ENCODE measurements around the gene ASMTL.
"Not testable (repeated sequence)": the region's sequence is repeated elsewhere in the genome, so short reads cannot be mapped to it uniquely, and the experiment has no call there.

ASMTL gene

GRCh38 chrX:1407035-1407434 is 45.7 kb downstream of the ASMTL start:
- Histone ChIP-seq H3K4me1 (ENCODE audit: insufficient read depth, low read length) (no peaks in the 10 kb centered on the region), H3K9me3 (ENCODE audit: insufficient read depth, low read depth, low read length) (no peaks in the 10 kb centered on the region), H3K9ac (ENCODE audit: low read depth, low read length) (no peak overlapping the region), H3K36me3 (ENCODE audit: insufficient read depth, low read depth, low read length) (peaks cover 62% of the 10 kb centered on the region), H3K27ac (ENCODE audit: low read length) (no peak overlapping the region), H3K4me3 (ENCODE audit: low read length) (no peak overlapping the region), H3K27me3 (ENCODE audit: insufficient read depth, low read length) (no peaks in the 10 kb centered on the region)

DNA sequence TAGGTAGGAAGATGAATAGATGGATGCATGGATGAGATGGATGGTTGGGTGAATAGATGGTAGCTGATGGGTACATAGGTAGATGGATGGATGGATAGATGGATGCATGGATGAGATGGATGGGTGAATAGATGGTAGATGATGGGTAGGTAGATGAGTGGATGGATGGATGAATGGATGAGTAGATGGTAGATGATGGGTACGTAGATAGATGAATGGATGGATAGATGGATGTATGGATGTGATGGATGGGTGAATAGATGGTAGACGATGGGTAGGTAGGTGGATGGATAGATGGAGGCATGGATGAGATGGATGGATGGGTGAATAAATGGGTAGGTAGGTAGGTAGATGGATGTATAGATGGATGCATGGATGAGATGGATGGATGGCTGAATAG is 46.9 kb downstream of the ASMTL start:
- H3K36me3 ChIP-seq (ENCODE audit: insufficient read depth, low read depth, low read length), result peaks cover 62% of the 10 kb centered on the region
- not testable (repeated sequence) for H3K27me3 ChIP-seq (ENCODE audit: insufficient read depth, low read length); H3K4me3 ChIP-seq (ENCODE audit: low read length); H3K4me1 ChIP-seq (ENCODE audit: insufficient read depth, low read length); H3K9me3 ChIP-seq (ENCODE audit: insufficient read depth, low read depth, low read length); H3K9ac ChIP-seq (ENCODE audit: low read depth, low read length); H3K27ac ChIP-seq (ENCODE audit: low read length)

GRCh38 chrX:1403867-1404266 is 48.8 kb downstream of the ASMTL start:
- not testable (repeated sequence) for H3K9me3 ChIP-seq (ENCODE audit: insufficient read depth, low read depth, low read length); H3K4me1 ChIP-seq (ENCODE audit: insufficient read depth, low read length); H3K9ac ChIP-seq (ENCODE audit: low read depth, low read length); H3K27ac ChIP-seq (ENCODE audit: low read length); H3K27me3 ChIP-seq (ENCODE audit: insufficient read depth, low read length); H3K4me3 ChIP-seq (ENCODE audit: low read length)
- peaks cover 79% of the 10 kb centered on the region for H3K36me3 ChIP-seq (ENCODE audit: insufficient read depth, low read depth, low read length)

DNA sequence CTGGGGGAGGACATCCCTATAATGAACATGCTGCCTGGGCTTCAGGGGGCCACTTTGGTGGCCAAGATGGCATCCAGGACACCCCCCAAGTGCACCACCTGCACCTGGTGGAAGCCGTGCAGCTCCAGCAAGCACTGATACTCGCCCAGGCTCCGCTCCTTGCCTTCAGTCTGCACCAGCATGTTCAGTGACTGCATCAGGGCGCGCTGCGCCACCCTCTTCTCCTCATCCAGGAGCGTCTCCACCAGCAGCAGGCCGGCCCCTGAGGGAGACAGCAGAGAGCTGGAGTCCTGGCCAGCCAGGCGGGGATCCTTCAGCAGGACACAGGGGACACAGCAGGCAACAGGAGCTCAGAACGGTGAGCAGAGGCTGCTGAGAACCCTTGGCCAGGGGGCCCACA is 49.5 kb downstream of the ASMTL start:
- no peak overlapping the region for H3K9ac ChIP-seq (ENCODE audit: low read depth, low read length)
- H3K36me3 ChIP-seq (ENCODE audit: insufficient read depth, low read depth, low read length), result peaks cover 85% of the 10 kb centered on the region
- no peaks in the 10 kb centered on the region for H3K27me3 ChIP-seq (ENCODE audit: insufficient read depth, low read length)
- H3K9me3 ChIP-seq (ENCODE audit: insufficient read depth, low read depth, low read length), result no peaks in the 10 kb centered on the region
- no peak overlapping the region for H3K4me3 ChIP-seq (ENCODE audit: low read length)
- H3K4me1 ChIP-seq (ENCODE audit: insufficient read depth, low read length), result no peaks in the 10 kb centered on the region
- no peak overlapping the region for H3K27ac ChIP-seq (ENCODE audit: low read length)

DNA sequence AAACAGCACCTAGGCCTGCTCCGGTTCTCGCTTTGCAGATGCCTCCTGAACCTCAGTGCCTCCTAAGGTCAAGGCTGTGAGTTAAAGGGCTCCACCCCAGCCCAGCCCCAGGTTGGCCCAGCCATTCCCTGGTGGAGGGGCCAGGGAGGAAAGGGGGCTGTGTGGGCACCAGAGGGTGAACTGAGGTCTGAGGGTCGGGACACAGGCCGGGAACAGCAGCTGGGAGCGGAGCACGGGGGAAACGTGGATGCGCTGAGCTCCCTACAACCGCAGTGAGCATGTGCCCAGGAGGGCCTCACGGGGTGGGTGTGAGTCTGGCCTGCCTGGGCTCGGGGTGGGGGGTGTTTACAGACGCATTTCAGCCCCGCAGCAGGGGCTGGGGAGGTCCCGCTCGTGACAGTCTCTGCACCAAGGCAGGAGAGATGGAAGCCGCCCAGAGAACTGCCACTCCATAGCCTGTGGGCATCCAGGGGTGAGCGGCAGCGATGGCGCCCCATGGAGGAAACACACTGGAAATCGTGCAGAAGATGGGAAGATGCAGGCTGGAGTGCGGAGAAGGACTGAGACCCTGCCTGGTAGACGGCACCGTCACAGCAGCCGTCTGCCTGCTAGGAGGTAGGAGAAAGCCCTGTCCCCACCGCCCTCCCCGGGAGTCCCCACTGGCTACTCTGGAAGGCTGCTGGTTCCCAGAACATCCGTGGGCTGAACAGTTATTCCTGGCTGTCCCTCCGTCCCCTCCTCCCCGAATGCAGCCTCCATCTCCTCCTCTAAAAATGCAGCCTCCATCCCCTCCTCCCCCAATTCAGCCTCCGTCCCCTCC is 50.9 kb downstream of the ASMTL start:
- Histone ChIP-seq H3K36me3 (ENCODE audit: insufficient read depth, low read depth, low read length) (peaks cover 81% of the 10 kb centered on the region), H3K9ac (ENCODE audit: low read depth, low read length) (no peak overlapping the region), H3K9me3 (ENCODE audit: insufficient read depth, low read depth, low read length) (no peaks in the 10 kb centered on the region), H3K27ac (ENCODE audit: low read length) (no peak overlapping the region), H3K27me3 (ENCODE audit: insufficient read depth, low read length) (no peaks in the 10 kb centered on the region), H3K4me3 (ENCODE audit: low read length) (no peak overlapping the region), H3K4me1 (ENCODE audit: insufficient read depth, low read length) (no peaks in the 10 kb centered on the region)

DNA sequence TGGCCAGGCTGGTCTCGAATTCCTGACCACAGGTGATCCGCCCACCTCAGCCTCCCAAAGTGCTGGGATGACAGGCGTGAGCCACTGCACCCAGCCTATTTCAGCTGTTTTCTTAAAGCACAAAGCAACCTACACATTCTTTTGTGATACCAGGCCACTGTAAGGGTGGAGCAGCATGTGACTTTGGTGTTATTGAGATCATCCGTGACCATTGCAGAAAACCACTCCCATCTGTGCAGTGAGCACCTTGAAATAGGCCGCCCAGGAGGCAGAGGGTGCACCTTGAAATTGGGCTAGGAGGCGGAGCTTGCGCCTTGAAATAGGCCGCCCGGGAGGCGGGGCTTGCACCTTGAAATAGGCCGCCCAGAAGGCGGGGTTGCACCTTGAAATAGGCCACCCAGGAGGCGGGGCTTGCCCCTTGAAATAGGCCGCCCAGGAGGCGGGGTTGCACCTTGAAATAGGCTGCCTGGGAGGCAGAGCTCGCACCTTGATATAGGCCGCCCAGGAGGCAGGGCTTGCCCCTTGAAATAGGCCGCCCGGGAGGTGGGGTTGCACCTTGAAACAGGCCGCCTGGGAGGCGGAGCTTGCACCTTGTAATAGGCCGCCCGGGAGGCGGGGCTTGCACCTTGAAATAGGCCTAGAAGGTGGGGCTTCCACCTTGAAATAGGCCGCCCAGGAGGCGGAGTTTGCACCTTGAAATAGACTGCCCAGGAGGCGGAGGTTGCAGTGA is 51.8 kb downstream of the ASMTL start:
- H3K9me3 ChIP-seq (ENCODE audit: insufficient read depth, low read depth, low read length), result no peaks in the 10 kb centered on the region
- no peak overlapping the region for H3K27ac ChIP-seq (ENCODE audit: low read length)
- no peaks in the 10 kb centered on the region for H3K27me3 ChIP-seq (ENCODE audit: insufficient read depth, low read length)

DNA sequence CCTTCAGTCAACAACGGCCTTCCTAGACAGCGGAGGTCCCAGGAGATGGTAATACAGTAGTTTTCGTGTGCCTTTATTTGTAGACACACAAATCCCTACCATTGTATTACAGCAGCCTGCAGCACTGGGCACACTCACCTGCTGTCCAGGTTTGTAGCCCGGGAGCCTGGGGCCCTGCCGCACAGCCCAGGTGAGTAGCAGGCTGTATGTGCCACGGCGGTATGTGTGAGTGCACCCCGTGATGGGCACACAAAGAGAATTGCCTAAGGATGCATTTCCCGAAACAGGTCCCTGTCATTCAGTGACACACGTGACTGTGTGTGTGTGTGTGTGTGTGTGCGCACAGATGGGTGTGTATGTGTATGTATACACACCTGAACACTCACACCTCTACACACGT is 52.7 kb downstream of the ASMTL start:
- no peaks in the 10 kb centered on the region for H3K9me3 ChIP-seq (ENCODE audit: insufficient read depth, low read depth, low read length)
- no peaks in the 10 kb centered on the region for H3K4me1 ChIP-seq (ENCODE audit: insufficient read depth, low read length)
- no peak overlapping the region for H3K27ac ChIP-seq (ENCODE audit: low read length)
- H3K27me3 ChIP-seq (ENCODE audit: insufficient read depth, low read length), result no peaks in the 10 kb centered on the region
- H3K36me3 ChIP-seq (ENCODE audit: insufficient read depth, low read depth, low read length), result peaks cover 81% of the 10 kb centered on the region
- H3K4me3 ChIP-seq (ENCODE audit: low read length), result no peak overlapping the region
- H3K9ac ChIP-seq (ENCODE audit: low read depth, low read length), result no peak overlapping the region

More for the DNA sequence above, 51.8 kb downstream of the ASMTL start:
- no peak overlapping the region for H3K4me3 ChIP-seq (ENCODE audit: low read length)
- H3K9ac ChIP-seq (ENCODE audit: low read depth, low read length), result no peak overlapping the region
- no peaks in the 10 kb centered on the region for H3K4me1 ChIP-seq (ENCODE audit: insufficient read depth, low read length)
- peaks cover 81% of the 10 kb centered on the region for H3K36me3 ChIP-seq (ENCODE audit: insufficient read depth, low read depth, low read length)

DNA sequence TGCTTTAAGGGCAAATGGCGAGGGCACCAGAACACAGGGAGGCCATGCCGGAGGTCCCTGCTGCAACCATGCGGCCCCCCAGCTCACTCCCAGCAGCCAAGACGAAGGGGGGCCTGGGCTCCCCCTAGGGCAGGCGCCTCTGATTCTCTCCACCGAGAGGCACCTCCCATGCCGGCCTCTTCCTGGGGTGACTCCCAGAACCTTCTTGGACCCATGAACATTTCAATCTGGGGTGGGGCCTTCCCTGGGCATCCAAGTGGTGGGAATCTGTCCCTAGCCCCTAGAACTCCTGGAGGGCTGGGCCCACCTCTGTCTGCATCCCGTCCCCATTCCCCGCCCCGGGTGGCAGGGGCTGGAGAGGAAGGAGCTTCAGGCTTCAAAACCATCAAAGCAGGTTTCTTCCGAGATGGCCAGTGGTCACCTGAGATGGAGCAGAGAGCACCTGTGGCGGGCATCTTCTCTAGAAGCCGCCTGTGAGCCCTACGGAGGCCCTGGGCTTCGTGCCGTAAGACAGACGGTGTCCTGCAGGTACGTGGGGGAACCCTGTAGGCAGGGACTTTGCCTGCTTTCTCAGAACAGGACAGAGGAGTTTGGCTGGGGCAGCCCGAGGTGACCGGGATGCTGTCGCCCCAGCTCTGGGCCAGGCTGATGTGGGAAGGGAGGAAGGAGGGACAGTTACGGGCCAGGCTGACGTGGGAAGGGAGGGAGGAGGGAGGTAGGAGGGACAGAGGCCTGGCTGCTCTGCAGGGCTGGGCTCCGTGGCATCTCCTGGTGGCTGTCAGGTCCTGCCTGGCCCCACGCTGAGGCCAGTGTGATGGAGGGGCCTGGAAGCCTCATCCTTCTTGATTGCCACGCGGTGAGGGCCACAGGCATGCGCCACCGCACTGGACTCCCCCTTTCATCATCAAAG is 54.0 kb downstream of the ASMTL start:
- H3K36me3 ChIP-seq (ENCODE audit: insufficient read depth, low read depth, low read length), result peaks cover 70% of the 10 kb centered on the region
- H3K9me3 ChIP-seq (ENCODE audit: insufficient read depth, low read depth, low read length), result no peaks in the 10 kb centered on the region
- H3K9ac ChIP-seq (ENCODE audit: low read depth, low read length), result no peak overlapping the region
- no peaks in the 10 kb centered on the region for H3K27me3 ChIP-seq (ENCODE audit: insufficient read depth, low read length)
- no peak overlapping the region for H3K4me3 ChIP-seq (ENCODE audit: low read length)
- no peak overlapping the region for H3K27ac ChIP-seq (ENCODE audit: low read length)
- no peaks in the 10 kb centered on the region for H3K4me1 ChIP-seq (ENCODE audit: insufficient read depth, low read length)

DNA sequence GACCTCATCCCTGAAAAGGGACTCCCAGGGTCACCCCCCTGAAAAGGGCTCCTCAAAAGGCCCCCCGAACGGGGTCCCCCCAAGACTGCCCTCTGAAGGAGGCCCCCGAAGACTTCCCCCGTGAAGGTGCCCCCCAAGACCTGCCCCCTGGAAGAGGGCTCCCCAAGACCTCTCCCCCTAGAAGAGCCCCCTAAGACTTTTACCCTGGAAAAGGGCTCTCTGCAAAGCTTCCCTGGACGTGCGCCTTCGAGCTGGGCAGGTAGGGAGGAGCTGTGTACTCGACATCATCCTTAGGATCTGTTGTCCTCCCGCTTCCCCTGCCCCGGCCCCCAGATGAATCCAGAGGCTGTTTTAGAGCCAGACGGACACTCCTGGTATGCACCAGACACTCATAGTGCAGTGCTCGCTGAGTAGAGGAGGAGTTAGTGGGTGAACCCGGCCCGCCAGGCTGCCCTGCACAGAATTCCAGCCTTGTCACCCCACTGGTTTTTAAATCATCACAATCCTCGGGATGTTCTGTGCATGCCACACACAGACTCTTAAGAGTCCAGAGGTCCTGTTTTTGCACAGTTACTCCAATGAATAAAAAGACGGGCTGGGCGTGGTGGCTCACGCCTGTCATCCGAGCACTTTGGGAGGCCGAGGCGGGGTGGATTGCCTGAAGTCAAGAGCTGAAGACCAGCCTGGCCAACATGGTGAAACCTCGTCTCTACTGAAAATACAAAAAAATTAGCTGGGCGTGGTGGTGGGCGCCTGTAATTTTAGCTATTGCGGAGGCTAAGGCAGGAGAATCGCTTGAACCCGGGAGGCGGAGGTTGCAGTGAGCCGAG is 55.1 kb downstream of the ASMTL start:
- peaks cover 60% of the 10 kb centered on the region for H3K36me3 ChIP-seq (ENCODE audit: insufficient read depth, low read depth, low read length)
- no peak overlapping the region for H3K27ac ChIP-seq (ENCODE audit: low read length)
- H3K4me1 ChIP-seq (ENCODE audit: insufficient read depth, low read length), result no peaks in the 10 kb centered on the region
- no peak overlapping the region for H3K4me3 ChIP-seq (ENCODE audit: low read length)
- H3K9me3 ChIP-seq (ENCODE audit: insufficient read depth, low read depth, low read length), result no peaks in the 10 kb centered on the region
- no peaks in the 10 kb centered on the region for H3K27me3 ChIP-seq (ENCODE audit: insufficient read depth, low read length)
- no peak overlapping the region for H3K9ac ChIP-seq (ENCODE audit: low read depth, low read length)

GRCh38 chrX:1397001-1397400 is 55.7 kb downstream of the ASMTL start:
- H3K9me3 ChIP-seq (ENCODE audit: insufficient read depth, low read depth, low read length), result no peaks in the 10 kb centered on the region
- H3K4me3 ChIP-seq (ENCODE audit: low read length), result no peak overlapping the region
- H3K36me3 ChIP-seq (ENCODE audit: insufficient read depth, low read depth, low read length), result peaks cover 57% of the 10 kb centered on the region
- H3K27ac ChIP-seq (ENCODE audit: low read length), result no peak overlapping the region
- H3K27me3 ChIP-seq (ENCODE audit: insufficient read depth, low read length), result no peaks in the 10 kb centered on the region
- H3K4me1 ChIP-seq (ENCODE audit: insufficient read depth, low read length), result no peaks in the 10 kb centered on the region
- H3K9ac ChIP-seq (ENCODE audit: low read depth, low read length), result no peak overlapping the region

GRCh38 chrX:1395646-1396216 is 57.0 kb downstream of the ASMTL start:
- Histone ChIP-seq H3K27ac (ENCODE audit: low read length) (no peak overlapping the region), H3K9me3 (ENCODE audit: insufficient read depth, low read depth, low read length) (no peaks in the 10 kb centered on the region), H3K4me1 (ENCODE audit: insufficient read depth, low read length) (no peaks in the 10 kb centered on the region), H3K27me3 (ENCODE audit: insufficient read depth, low read length) (no peaks in the 10 kb centered on the region), H3K36me3 (ENCODE audit: insufficient read depth, low read depth, low read length) (peaks cover 57% of the 10 kb centered on the region), H3K9ac (ENCODE audit: low read depth, low read length) (no peak overlapping the region), H3K4me3 (ENCODE audit: low read length) (no peak overlapping the region)

Data from iPS-20b (cell line).